GM21367 (cell line): ENCODE data around the gene EHMT2.
"Not testable (repeated sequence)": the region's sequence is repeated elsewhere in the genome, so short reads cannot be mapped to it uniquely, and the experiment has no call there.

Experiments
- ATAC-seq: cut with Tn5 transposase; IDR thresholded peaks from one replicate; pipeline ENCODE4 v1.9.1; 2021; ENCODE audit not compliant: unreplicated experiment

The EHMT2 gene

DNA sequence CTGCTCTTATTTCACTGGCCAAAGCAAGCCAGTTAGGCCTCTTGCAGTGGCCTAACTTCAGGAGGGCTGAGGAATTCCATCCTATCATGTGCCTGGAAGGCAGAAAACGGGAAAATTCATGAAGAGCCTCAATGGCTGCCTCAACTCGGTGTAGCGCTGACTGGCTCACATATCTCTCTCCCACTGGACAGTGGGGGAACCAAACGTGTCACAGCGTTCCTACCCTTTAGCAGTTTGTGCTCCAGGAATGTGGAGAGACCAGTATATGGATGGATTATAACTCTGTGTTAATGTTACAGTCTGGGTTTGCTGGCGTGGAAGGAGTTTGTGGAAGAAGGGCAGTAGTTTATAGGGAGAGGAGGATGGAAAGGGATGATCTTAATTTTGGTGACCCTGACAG is 18.3 kb upstream of the EHMT2 start:
- no peak for ATAC-seq

DNA sequence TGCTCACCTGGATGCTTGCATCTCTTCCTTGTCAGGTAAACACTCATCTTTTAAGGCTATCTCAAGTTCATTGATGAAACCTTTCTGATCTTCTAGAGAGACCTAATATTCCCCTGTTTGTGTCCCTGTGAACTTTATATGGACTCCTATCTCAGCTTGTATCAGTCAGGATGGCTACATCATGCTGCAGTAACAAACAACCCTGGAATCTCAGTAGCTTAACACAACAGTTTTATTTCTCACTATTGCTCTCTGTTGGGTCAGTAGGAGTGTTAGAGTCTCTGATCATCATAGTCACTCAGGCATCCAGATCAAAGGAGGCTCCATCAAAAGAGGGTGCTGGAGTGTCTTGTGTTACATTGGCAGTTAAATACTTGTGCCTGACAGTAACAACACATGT is 17.9 kb upstream of the EHMT2 start:
- no peak for ATAC-seq

DNA sequence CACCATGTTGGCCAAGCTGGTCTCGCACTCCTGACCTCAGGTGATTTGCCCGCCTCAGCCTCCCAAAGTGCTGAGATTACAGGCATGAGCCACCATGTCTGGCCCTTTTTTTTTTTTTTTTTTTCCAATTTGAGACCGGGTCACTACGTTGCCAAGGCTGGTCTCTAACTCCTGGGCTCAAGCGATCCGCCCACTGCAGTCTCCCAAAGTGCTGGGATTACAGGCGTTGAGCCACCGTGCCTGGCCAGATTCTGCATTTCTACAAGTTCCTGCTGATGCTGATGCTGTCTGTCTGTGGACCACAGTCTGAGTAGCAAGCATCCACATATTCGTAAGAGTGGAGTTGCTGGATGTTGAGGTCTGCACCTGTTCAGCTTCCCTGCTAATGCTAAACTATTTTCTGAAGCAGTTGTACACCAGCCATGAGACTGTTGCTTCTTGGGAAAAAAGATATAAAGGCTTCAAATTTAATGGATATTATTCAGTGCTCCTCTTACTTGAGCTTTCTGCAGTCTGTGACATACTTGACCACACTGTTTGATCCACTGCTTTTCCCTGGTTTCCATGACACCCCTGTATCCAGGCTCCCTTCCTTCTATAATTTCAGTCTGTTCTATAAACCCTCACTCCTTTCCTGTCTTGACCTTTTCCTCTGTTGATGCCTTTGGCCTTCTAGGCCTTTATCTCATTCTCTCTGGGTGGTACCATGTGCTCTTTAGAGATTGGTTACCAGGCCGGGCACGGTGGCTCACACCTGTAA is 14.5 kb upstream of the EHMT2 start:
- no peak for ATAC-seq

DNA sequence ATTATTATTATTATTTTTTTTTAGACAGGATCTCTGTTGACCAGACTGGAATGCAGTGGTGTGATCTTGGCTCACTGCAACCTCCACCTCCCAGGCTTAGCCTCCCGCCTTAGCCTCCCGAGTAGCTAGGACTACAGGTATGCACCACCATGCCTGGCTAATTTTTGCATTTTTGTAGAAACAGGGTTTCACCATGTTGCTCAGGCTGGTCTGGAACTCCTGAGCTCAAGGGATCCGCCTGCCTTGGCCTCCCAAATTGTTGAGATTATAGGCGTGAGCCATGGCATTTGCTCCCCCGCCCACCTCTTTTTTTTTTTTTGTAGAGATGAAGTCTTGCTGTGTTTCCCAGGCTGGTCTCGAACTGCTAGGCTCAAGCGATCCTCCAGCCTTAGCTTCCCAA is 11.8 kb upstream of the EHMT2 start:
- not testable (repeated sequence) for ATAC-seq

DNA sequence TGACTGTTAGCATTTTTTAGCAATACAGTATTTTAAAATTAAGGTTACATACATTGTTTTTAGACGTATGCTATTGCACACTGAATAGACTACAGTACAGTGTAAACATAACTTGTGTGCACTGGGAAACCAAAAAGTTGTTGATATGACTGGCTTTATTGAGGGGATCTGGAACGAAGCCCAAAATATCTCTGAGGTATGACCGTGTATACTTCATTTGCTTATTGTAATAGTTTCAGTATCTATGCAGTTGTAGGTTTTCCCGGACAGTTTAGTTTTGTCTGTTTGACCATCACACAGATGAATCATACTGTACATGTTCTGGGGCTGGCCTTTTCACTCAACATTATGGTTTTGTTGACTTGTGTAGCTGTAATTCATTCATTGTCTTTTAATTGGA is 11.3 kb upstream of the EHMT2 start:
- no peak for ATAC-seq

DNA sequence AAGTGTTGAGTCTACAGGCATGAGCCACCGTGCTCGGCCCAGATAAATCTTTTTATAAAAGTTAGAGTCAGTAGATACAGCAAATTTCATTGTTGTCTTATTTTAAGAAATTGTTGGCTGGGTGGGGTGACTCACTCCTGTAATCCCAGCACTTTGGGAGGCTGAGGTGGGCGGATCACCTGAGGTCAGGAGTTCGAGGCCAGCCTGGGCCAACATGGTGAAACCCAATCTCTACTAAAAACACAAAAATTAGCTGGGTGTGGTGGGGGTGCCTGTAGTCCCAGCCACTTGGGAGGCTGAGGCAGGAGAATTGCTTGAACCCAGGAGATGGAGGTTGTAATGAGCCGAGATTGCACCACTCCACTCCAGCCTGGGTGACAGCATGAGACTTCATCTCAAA is 10.8 kb upstream of the EHMT2 start:
- ATAC-seq, result not testable (repeated sequence)

DNA sequence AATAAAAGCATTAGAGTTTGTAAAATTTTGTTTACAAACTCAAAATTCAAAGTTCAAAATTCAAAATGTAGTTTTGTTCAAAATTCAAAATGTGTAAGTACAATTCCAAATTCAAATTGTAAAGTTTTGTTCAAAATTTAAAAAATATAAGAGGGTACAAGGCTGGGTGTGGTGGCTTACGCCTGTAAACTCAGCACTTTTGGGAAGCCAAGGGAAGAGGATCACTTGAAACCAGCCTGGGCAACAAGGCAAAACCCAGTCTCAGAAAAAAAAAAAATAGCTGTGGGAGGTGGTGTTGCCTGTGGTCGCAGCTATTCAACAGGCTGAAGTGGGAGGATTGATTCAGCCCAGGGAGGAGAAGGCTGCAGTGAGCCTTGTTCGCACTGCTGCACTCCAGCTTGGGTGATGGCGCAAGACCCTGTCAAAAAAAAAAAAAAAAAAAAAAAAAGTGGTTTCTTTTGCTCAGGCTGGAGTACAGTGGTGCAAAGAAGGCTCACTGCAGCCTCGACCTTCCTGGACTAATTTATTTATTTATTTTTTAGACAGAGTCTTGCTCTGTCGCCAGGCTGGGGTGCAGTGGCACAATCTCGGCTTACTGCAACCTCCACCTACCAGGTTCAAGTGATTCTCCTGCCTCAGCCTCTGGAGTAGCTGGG is 9.8 kb upstream of the EHMT2 start:
- no peak for ATAC-seq

DNA sequence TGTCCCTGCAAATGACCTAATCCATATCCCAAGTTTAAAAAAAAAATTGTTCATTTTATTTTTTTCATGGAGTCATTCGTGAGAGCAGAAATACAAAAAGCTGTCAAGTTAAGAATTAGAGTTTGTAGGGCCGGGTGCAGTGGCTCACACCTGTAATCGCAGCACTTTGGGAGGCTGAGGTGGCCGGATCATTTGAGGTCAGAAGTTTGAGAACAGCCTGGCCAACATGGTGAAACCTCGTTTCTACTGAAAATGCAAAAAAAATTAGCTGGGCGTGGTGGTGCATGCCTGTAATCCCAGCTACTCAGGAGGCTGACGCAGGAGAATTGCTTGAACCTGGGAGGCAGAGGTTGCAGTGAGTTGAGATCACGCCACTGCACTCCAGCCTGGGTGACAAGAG is 9.2 kb upstream of the EHMT2 start:
- ATAC-seq, result not testable (repeated sequence)

DNA sequence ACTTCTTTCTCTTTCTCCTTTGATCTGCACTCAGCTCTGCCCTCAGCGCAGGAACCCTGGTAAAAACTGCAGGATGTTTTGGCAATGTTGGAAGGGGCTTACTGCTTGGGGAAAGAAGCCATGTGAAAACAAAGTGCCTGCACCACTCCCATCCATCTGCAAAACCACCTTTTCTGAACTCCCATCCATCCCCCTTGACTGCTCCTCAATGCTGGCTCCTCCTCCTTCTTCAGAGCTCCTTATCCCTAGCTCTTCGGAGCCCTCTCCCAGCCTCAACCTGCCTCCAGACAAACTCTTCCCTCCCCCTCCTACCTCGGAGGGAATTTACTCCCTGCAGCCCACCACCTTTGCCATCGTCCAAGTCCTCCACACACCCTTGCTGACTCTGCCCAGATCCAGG is 8.6 kb upstream of the EHMT2 start:
- ATAC-seq, result no peak

DNA sequence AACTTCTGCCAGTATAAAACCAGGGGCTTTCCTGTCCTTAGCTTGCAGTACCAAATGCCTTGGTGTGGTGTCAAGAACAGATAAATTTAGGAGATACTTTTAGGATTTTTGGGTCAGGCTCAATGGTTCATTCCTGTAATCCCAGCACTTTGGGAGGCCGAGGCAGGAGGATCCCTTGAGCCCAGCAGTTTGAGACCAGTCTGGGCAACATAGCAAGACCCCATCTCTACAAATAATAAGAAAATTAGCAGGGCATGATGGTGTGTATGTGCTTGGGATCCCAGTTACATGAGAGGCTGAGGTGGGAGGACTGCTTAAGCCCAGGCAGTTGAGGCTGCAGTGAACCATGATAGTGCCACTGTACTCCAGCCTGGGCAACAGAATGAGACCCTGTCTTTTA is 7.5 kb upstream of the EHMT2 start:
- ATAC-seq, result no peak

DNA sequence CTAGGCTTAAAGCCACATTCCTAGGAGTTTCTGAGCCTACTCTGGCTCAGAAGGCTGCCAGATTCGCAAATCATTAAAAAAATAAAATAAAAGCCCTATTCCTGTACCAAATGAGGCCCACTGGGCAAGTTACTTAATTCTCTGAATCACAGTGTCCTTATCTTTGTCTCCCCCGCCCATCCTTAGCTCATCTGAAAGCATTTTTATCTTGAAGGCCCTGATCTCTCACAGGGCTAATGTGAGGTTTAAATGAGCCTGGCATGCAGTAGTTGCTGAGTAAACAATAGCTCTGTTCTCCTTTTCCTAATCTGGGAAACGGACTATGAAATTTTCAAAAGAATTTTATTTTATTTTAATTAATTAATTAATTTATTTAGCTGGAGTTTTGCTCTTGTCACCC is 6.5 kb upstream of the EHMT2 start:
- no peak for ATAC-seq

DNA sequence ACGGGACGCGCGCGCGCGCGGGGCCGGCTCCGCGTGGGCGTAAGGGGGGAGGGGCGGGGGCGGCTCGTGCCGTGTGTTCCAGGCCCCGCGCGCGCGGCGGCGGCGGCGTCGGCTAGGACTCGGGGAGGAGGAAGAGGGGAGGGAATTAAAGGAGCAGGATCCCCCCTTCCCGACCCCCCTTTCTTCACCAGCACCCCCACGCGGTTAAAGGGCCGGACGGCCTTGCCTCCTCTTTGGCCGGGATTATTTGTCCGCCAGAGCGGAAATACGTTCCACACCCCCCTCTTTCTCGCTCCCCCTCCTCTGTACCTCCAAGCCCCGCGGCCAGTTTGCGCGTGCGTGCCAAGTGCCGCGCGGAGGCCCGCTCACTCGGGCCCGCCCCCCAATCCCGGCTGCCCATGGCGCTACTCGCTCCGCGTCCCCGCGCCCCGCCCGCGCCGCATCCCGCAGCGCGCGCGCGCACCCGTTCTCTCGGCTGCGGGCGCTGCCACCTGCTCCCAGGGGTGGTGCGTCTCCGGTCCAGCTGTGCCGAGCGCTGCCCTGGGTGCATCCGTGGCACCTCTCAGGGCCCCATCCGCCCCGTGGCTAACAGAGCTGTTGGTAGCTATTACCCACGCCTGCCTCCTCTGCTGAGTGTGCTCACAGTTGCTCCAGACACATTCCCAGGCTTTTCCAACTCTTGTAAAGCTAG is 4.6 kb upstream of the EHMT2 start, which contains the start of gene ZBTB12:
Gene ZBTB12 (minus strand): TSS at position 134 of the 691 bp plus-strand sequence. CDS start 781 bp downstream, outside the sequence.
- no peak for ATAC-seq

DNA sequence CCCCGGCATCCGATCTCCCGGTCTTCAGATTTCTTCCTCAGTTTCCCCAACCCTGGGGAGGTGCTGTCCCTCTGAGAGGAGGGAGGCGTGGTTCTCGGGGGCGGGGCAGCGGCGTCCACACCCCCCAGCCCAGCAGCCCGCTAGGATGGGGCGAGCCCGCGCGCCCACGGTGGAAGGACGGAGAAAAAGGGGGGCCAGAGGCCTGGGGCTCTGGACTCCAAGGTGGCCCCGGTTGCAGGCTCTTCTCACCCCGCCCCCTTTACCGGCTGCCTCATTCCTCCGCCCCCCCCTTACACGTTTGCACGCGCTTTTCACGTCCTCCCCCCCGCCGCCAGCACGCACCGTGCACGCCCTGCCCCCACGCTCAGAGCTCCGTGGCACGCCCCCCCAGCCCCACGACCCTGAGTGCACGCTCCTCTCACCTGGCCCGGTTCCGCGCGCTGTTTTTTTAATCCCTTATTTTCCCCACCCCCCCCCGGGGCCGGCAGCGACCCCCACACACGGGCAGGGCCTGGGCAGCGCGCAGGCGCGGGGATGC is 4.0 kb upstream of the EHMT2 start:
- ATAC-seq, result no peak

DNA sequence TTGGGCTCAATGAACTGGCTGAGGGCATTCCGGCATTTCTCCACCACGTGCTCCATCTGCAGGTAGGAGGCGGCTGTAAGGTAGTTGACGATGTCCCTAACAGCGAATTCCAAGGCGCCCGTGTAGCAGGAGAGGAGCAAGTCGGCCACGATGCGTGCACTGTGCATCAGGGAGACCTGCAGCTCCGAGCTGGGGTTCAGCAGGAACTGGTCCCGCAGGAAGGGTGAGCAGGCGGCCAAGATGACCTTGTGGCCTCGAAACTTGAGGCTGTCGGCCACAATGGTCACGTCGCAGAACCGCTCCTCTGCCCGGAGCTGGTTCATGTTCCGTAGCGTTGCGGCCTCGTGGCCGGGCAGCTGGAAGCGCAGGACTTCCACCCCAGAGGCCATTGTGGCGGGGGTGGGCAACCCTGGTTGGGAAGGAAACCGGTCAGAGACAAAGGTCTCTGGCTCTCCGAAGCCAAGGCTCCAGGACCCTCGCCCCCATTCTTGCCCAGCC is 3.5 kb upstream of the EHMT2 start:
- ATAC-seq, result no peak

DNA sequence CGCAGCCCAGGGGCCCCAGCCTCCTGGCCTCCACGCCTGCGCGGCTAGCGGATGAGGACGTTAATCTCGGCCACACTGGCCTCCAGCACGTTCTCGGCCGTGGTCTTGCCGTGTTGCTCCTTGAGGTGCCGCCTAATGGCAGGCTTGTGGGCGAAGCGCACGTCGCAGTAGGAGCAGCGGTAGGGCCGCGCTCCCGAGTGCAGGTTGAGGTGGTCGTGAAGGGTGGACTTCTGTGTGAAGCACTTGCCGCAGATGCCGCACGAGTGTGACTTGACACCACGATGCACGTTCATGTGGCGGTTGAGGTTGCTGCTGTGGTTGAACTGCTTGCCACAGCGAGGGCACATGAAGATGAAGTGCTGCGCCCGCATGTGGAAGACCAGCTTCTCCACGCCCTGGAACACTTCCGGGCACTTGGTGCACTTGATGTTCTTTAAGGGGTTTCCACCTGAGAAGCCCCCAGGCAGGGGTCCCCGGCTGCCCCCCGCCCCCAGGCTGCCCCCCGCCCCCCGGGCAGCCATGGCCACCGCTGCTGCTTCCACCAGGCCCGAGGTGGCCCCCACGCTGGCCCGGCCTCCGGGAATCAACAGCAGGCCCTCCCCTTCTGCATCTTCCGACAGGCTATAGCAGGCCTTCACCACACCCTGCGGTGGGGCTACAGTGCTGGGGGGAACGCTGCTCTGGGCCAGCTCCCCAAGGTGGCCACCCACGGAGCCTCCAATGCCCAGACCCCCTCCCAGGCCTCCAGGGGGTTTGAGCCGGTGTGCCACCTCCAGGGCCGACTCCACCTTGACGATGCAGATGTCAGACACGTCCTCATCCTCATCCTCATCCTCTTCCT is 2.6 kb upstream of the EHMT2 start:
- ATAC-seq, result no peak

DNA sequence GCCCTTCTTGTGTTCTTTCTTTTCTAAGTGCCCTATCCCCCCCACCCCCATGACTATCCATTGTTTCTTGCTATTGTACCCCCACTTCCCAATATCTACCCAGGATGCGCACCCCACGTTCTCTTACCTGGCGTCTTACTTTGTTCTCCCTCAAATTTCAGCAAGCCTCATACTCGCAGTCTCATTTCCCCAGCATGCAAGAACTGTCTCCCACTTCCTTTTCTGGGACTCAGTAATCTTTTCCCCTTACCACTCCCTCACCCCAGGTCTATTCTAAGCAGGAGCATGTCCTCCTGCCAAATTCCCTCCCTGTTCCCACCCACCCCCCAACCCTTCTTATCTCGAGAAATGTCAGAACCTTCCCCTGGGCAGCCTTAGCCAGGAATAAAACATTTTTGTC is 1.7 kb upstream of the EHMT2 start:
- no peak for ATAC-seq

DNA sequence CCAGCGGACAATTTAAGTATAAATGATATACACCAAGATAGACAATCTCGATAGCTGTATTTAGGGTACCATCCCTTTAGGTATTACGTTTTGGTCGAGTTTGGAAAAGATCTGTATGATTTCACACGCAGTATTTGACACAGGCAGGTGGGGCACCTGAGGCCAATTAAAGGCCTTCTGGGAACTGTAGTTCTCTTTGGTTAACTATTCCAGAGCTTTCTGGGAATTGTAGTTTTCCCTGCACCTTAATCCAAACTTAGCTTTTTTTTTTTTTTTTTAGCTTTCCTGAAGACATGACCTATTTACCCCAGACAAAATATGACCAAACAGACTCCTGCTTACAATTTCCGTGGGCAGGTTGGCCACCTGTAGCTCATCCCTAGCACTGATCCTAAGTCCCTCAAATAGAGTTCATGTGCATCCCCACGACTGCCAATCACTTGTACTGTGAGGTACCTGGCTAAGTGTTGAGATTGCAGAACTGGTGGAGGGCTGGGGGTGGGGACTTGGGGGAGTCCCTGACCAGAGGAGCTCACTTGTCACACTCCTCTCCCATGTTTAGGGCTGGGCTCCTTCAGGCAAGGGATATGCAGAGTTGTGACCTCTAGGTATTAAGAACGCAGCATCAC is 999 bp upstream of the EHMT2 start:
- ATAC-seq, result no peak

DNA sequence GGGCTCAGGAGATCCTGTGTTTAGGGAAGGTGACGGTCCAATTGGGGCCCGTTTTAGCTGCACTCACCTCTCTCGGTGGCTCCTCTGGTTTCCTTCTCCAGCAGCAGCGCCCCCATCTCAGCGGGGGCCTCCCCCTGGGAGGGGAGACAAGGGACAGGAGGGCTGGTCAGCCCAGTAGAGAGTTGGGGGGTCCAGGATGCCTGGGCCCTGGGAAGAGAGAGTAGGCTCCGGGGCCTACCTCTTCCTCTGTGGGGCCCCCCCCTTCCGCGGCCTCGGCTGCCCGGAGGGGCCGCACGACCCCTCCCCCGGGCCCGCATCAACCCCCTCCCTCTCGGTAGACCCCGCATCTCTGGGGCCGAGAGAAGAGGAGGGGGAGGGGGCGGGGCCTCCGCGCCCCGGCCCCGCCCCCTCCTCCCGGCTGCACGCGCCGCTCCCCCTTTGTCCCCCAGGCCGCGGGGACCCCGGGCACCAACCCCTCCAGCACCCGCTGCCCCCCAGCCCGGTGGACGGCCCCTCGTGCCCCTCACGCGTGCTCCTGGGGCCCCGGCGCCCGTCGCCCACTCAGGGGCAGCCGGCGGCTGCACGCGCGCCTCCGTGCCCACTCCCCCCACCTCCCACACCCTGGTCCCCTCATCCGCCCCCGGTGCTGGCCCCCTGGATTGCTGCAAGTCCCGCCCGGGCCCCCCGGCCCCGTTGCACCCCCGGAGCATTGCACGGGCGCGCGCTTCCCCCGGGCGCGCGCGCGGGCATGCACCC is 464 bp downstream of the EHMT2 start:
- ATAC-seq, result no peak

DNA sequence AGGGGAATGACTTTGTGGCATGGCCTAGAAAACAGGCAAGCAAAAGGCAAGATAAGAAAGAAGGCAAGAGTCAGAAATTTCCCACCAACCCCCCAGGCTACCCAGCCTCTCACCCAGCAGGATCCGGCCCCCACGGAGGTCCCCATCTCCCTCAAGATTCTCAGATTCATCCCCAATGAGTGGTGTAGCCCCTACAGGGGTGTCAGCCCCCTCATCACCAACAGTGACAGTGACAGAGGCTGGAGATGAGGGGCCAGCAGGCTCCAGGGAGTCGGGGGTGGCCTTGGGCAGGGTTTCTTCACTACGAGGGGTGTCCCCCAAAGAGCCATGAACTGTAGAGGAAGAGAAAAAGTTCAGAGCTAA is 1.0 kb downstream of the EHMT2 start:
- ATAC-seq, result no peak

DNA sequence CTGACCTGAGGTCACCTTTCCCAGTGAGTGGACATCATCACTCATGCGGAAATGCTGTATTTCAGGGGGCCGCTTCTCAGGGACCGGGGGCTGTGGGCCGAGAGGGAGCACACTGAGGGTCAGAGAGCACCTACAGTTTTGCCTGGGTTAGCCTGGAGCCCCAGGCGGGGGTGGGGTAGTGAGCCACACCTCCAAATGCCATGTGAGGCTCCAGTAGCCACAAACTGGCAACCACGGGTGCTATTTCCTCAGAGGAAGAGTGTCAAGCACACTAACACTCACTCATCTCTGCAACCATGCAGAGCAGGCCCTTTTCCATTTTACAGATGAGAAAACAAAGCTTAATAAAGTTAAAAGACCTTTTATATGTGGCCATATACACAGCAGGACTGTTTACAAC is 4.7 kb downstream of the EHMT2 start:
- no peak for ATAC-seq
